OCI-LY3 (cell line): ENCODE results near the gene MVB12A.

Experiments
- CTCF ChIP-seq: fragments of 200-600, 300-600 bp; sonication (generic); IDR thresholded peaks from 2 replicates; pipeline ENCODE4 v1.5.1; 2014; ENCODE audit warnings: antibody characterized with exemption, low read length, low read depth
- EZH2phosphoT487 ChIP-seq: fragments of 200-600 bp; shearing (Covaris generic); IDR thresholded peaks from 2 replicates; pipeline ENCODE4 v1.6.1; 2018; ENCODE audit warnings: antibody characterized with exemption, mixed run types, low read depth

- TF ChIP-seq CTCF, result no peak
- no peak for TF ChIP-seq EZH2phosphoT487
These were observed 25.8 kb downstream of the MVB12A start for GRCh38 chr19:17445526-17446165.
